Measurements from ENCODE around the gene POU1F1.
"Not testable (repeated sequence)": the region's sequence is repeated elsewhere in the genome, so short reads cannot be mapped to it uniquely, and the experiment has no call there.

POU1F1 gene

DNA sequence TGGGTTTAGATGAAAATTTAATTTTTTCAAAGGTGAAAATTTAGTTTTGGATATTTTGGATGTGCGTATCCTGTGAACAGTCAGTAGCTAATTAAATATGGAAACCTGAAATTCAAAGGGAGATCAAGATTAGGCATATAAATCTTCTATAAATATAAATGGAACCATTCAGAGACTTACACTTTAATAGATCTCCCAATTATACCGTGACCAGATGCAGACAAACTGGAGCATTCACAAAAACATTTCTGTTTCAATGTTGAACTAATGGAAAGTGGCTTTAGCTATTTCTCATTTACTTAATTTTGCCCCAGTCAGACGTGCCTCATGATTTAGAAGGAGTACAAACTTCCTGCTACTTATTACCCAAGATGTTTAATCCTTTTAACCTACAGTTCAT lies 29.1 kb upstream of the POU1F1 start:
- no peaks in the 10 kb centered on the region for H3K9me3 ChIP-seq (ENCODE audit: control insufficient read depth, insufficient read depth, low read depth, low read length)
- H3K4me3 ChIP-seq (ENCODE audit: low read depth, low read length) = no peak overlapping the region
- TF ChIP-seq ZNF146 (tag by site-specific recombination; IDR thresholded peaks at IDR 0.05) (no peak), YY2 (tag by site-specific recombination; IDR thresholded peaks at IDR 0.05) (no peak), SETDB1 (IDR thresholded peaks at IDR 0.05; ENCODE audit: insufficient read length, low read length) (no peak), KLF9 (tag by site-specific recombination; IDR thresholded peaks at IDR 0.05; ENCODE audit: low read depth) (no peak), ZSCAN23 (tag by site-specific recombination; IDR thresholded peaks at IDR 0.05) (no peak), ZNF555 (tag by site-specific recombination; conservative IDR thresholded peaks at IDR 0.05) (no peak), ZNF211 (tag by site-specific recombination; IDR thresholded peaks at IDR 0.05; ENCODE audit: low read depth) (no peak), ZNF473 (tag by site-specific recombination; IDR thresholded peaks at IDR 0.05) (no peak)
- no peaks in the 10 kb centered on the region for H3K36me3 ChIP-seq (ENCODE audit: control insufficient read depth in 2 of 2, insufficient read depth in 1 of 2, low read length in 2 of 2)
- H3K27ac ChIP-seq (ENCODE audit: extremely low read depth, low read depth, low read length) = no peak overlapping the region
- H3K4me1 ChIP-seq (ENCODE audit: control insufficient read depth, insufficient read depth, low read length) = no peaks in the 10 kb centered on the region
- ChIA-PET CTCF (interaction anchor here (0.6 kb wide), 1 partner anchor 423 kb away, joined by 3 read pairs; no protein-coding TSS in a partner anchor), POLR2A (no interaction called here)

DNA sequence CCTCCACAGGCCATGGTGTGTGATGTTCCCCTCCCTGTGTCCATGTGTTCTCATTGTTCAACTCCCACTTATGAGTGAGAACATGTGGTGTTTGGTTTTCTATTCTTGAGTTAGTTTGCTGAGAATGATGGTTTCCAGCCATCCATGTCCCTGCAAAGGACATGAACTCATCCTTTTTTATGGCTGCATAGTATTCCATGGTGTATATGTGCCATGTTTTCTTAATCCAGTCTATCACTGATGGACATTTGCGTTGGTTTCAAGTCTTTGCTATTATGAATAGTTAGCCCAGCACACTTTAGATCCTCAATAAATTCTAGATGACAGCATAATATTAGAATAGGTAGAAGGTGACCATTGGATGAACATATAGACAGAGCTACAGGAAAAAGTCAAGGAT lies 28.6 kb upstream of the POU1F1 start:
- H3K4me1 ChIP-seq (ENCODE audit: control insufficient read depth, insufficient read depth, low read length); H3K36me3 ChIP-seq (ENCODE audit: control insufficient read depth in 2 of 2, insufficient read depth in 1 of 2, low read length in 2 of 2); H3K4me3 ChIP-seq (ENCODE audit: low read depth, low read length); POLR2A ChIA-PET; H3K9me3 ChIP-seq (ENCODE audit: control insufficient read depth, insufficient read depth, low read depth, low read length); H3K27ac ChIP-seq (ENCODE audit: extremely low read depth, low read depth, low read length): not testable (repeated sequence)
- TF ChIP-seq ZNF146 (tag by site-specific recombination; IDR thresholded peaks at IDR 0.05) = peak; percentile 52; the same call in 1 of the 2 replicates
- CTCF ChIA-PET = interaction anchor here (0.5 to 1.3 kb wide), 4 partner anchors 44 to 423 kb away, joined by 3 to 4 read pairs (median 3); no protein-coding TSS in a partner anchor

DNA sequence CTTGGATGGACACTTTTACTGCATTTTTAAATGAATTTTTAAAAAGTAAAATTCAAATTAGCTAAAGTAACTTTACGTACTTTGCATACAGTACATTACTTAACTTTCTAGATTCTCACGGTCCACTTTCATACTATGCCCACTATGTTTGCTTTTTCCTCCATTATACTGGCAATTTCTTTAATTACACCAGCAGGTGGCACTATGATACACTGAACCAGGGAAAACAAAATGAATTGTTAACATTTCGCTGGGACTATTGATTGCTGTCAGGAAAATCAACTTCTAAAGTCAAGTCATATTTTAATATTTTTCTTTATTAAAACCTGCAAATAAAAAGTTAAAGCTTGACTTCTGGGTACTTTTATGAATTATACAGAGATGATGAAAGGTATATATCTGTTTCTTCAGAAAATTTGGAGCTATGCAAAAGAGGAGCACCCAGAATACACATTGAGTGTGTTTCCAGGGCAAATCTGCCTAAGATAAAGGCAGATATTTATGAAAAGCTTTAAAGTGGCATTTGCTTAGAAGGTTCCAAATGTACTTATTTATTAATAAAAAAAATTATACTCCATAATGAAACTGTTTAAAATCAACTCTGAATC lies 21.8 kb upstream of the POU1F1 start:
- POLR2A ChIA-PET = no interaction called here
- no peak overlapping the region for H3K27ac ChIP-seq (ENCODE audit: extremely low read depth, low read depth, low read length)
- no peaks in the 10 kb centered on the region for H3K4me1 ChIP-seq (ENCODE audit: control insufficient read depth, insufficient read depth, low read length)
- H3K36me3 ChIP-seq (ENCODE audit: control insufficient read depth in 2 of 2, insufficient read depth in 1 of 2, low read length in 2 of 2) = no peaks in the 10 kb centered on the region
- H3K9me3 ChIP-seq (ENCODE audit: control insufficient read depth, insufficient read depth, low read depth, low read length) = no peaks in the 10 kb centered on the region
- CTCF ChIA-PET = interaction anchor here (0.6 to 1.4 kb wide), 31 partner anchors 10 to 1882 kb away, joined by 3 to 18 read pairs (median 3); partner anchors contain the start of gene CHMP2B
- H3K4me3 ChIP-seq (ENCODE audit: low read depth, low read length) = no peak overlapping the region
- TF ChIP-seq ZNF600 (tag by site-specific recombination; IDR thresholded peaks at IDR 0.05) = no peak
- TF ChIP-seq ZNF114 (tag by site-specific recombination; IDR thresholded peaks at IDR 0.05) = no peak
- peak; percentile 79 for TF ChIP-seq ZNF654 (tag by site-specific recombination; IDR thresholded peaks at IDR 0.05; ENCODE audit: low read depth)
- TF ChIP-seq, protein P1, sequence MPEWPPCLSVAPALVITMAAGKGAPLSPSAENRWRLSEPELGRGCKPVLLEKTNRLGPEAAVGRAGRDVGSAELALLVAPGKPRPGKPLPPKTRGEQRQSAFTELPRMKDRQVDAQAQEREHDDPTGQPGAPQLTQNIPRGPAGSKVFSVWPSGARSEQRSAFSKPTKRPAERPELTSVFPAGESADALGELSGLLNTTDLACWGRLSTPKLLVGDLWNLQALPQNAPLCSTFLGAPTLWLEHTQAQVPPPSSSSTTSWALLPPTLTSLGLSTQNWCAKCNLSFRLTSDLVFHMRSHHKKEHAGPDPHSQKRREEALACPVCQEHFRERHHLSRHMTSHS (tag by site-specific recombination; IDR thresholded peaks at IDR 0.05) = no peak
- TF ChIP-seq, protein P2, sequence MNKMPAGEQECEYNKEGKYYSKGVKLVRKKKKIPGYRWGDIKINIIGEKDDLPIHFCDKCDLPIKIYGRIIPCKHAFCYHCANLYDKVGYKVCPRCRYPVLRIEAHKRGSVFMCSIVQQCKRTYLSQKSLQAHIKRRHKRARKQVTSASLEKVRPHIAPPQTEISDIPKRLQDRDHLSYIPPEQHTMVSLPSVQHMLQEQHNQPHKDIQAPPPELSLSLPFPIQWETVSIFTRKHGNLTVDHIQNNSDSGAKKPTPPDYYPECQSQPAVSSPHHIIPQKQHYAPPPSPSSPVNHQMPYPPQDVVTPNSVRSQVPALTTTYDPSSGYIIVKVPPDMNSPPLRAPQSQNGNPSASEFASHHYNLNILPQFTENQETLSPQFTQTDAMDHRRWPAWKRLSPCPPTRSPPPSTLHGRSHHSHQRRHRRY (tag by site-specific recombination; IDR thresholded peaks at IDR 0.05) = no peak
- TF ChIP-seq ZNF660 (tag by site-specific recombination; IDR thresholded peaks at IDR 0.05) = peak; percentile 99
- TF ChIP-seq, protein P3, sequence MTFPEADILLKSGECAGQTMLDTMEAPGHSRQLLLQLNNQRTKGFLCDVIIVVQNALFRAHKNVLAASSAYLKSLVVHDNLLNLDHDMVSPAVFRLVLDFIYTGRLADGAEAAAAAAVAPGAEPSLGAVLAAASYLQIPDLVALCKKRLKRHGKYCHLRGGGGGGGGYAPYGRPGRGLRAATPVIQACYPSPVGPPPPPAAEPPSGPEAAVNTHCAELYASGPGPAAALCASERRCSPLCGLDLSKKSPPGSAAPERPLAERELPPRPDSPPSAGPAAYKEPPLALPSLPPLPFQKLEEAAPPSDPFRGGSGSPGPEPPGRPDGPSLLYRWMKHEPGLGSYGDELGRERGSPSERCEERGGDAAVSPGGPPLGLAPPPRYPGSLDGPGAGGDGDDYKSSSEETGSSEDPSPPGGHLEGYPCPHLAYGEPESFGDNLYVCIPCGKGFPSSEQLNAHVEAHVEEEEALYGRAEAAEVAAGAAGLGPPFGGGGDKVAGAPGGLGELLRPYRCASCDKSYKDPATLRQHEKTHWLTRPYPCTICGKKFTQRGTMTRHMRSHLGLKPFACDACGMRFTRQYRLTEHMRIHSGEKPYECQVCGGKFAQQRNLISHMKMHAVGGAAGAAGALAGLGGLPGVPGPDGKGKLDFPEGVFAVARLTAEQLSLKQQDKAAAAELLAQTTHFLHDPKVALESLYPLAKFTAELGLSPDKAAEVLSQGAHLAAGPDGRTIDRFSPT (tag by site-specific recombination; IDR thresholded peaks at IDR 0.05) = no peak
- TF ChIP-seq, protein P4, sequence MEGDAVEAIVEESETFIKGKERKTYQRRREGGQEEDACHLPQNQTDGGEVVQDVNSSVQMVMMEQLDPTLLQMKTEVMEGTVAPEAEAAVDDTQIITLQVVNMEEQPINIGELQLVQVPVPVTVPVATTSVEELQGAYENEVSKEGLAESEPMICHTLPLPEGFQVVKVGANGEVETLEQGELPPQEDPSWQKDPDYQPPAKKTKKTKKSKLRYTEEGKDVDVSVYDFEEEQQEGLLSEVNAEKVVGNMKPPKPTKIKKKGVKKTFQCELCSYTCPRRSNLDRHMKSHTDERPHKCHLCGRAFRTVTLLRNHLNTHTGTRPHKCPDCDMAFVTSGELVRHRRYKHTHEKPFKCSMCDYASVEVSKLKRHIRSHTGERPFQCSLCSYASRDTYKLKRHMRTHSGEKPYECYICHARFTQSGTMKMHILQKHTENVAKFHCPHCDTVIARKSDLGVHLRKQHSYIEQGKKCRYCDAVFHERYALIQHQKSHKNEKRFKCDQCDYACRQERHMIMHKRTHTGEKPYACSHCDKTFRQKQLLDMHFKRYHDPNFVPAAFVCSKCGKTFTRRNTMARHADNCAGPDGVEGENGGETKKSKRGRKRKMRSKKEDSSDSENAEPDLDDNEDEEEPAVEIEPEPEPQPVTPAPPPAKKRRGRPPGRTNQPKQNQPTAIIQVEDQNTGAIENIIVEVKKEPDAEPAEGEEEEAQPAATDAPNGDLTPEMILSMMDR (tag by site-specific recombination; IDR thresholded peaks at IDR 0.05) = peak; percentile 46; the same call in 1 of the 2 replicates
- TF ChIP-seq HOXC10 (CRISPR knock-in tag; IDR thresholded peaks at IDR 0.05) = no peak
- TF ChIP-seq PRDM1 (tag by site-specific recombination; IDR thresholded peaks at IDR 0.05) = peak; percentile 81

Data from HEK293 (cell line).